T-cell (primary cell): ENCODE measurements around the gene FAAP100. TPM values are rescaled to one million over a fixed set of nuclear protein-coding genes. Genes with fewer than 3 reads are reported as not detected.

Experiments
- ATAC-seq, 4 experiments: fragments of 200-7000 bp in 3 of 4; fragments of 150-1000 bp in 1 of 4; cut with Tn5 transposase; replicated peaks in 1 of 4; 1 replicate in 3 of 4; 2 replicates in 1 of 4; pipeline ENCODE4 v1.10.0; 2021; ENCODE audit warnings: moderate library complexity in 3 of 4, mild to moderate bottlenecking in 2 of 4, moderate number of reproducible peaks in 1 of 4
- CTCF ChIA-PET, 2 donors: fragments of 300-600 bp; sonication (Branson Sonifier 250); formaldehyde crosslinking; loops; one replicate each; lab custom pipeline; 2022; ENCODE audit warnings: antibody characterized with exemption in 2 of 2; lab: Charles Lee
- POLR2A ChIA-PET, 2 donors: fragments of 300-600 bp; sonication (Branson Sonifier 250); formaldehyde crosslinking; loops; one replicate each; lab custom pipeline; 2022; ENCODE audit warnings: antibody characterized with exemption in 2 of 2; lab: Charles Lee
- DNase-seq, 35 experiments: peaks; one replicate each; pipeline versions ENCODE4 v3.0.0 to v3.0.0-alpha.2; 2013 to 2023
- H3K27ac ChIP-seq: one replicate; pipeline ENCODE4 v1.5.1; 2013; ENCODE audit warnings: low read length
- H3K27me3 ChIP-seq, 2 experiments: replicated peaks in 1 of 2; 1 replicate in 1 of 2; 2 replicates in 1 of 2; pipeline versions ENCODE4 v1.6.1 to v1.7.0; 2013; ENCODE audit warnings: low read length in 1 of 2, mixed read lengths in 1 of 2; ENCODE audit not compliant: control insufficient read depth in 2 of 2, insufficient read depth in 2 of 2; ENCODE audit errors: extremely low read depth in 1 of 2
- H3K36me3 ChIP-seq, 2 donors: 1 replicate in 1 of 2; 2 replicates in 1 of 2; pipeline versions ENCODE4 v1.6.1 to v1.7.0; 2013; ENCODE audit warnings: low read length in 1 of 2; ENCODE audit not compliant: control insufficient read depth in 2 of 2, insufficient read depth in 1 of 2; ENCODE audit errors: extremely low read depth in 1 of 2
- H3K4me1 ChIP-seq, 2 experiments: 1 replicate in 1 of 2; 2 replicates in 1 of 2; pipeline versions ENCODE4 v1.6.1 to v1.7.0; 2013; ENCODE audit warnings: low read length in 2 of 2, mixed read lengths in 1 of 2; ENCODE audit not compliant: insufficient read depth in 2 of 2, control insufficient read depth in 1 of 2; ENCODE audit errors: extremely low read depth in 1 of 2
- H3K4me3 ChIP-seq, 2 donors: 1 replicate in 1 of 2; 2 replicates in 1 of 2; pipeline versions ENCODE4 v1.5.1 to v1.7.0; 2013; ENCODE audit warnings: mild to moderate bottlenecking in 2 of 2, low read length in 1 of 2, moderate library complexity in 1 of 2; ENCODE audit not compliant: control insufficient read depth in 1 of 2; ENCODE audit errors: extremely low read depth in 1 of 2
- H3K9me3 ChIP-seq: 2 replicates; pipeline ENCODE4 v1.7.0; 2013
- H3K27ac Mint-ChIP-seq, 2 donors: one replicate each; pipeline ENCODE4 v1.8.0; 2020 to 2021; ENCODE audit warnings: mild to moderate bottlenecking in 2 of 2, mixed read lengths in 2 of 2
- H3K27me3 Mint-ChIP-seq, 2 donors: one replicate each; pipeline ENCODE4 v1.8.0; 2021 to 2022; ENCODE audit warnings: mixed read lengths in 2 of 2
- H3K36me3 Mint-ChIP-seq: one replicate; pipeline ENCODE4 v1.8.0; 2021; ENCODE audit warnings: mixed read lengths
- H3K4me1 Mint-ChIP-seq, 3 donors: one replicate each; pipeline ENCODE4 v1.8.0; 2020 to 2022; ENCODE audit warnings: mixed read lengths in 3 of 3, mild to moderate bottlenecking in 1 of 3
- H3K4me3 Mint-ChIP-seq, 3 donors: one replicate each; pipeline ENCODE4 v1.8.0; 2020 to 2022; ENCODE audit warnings: mild to moderate bottlenecking in 3 of 3, mixed read lengths in 3 of 3, moderate library complexity in 3 of 3
- H3K9me3 Mint-ChIP-seq, 3 donors: one replicate each; pipeline ENCODE4 v1.8.0; 2020 to 2022; ENCODE audit warnings: mixed read lengths in 3 of 3
- WGBS: methylation state at CpG from one replicate; pipeline ENCODE4 v1.1.5; 2013; ENCODE audit warnings: missing lambda C conversion rate; ENCODE audit not compliant: insufficient coverage; 5-methylcytosine and 5-hydroxymethylcytosine counted together
- total RNA-seq, 35 experiments: library from RNA in 6 of 35; stranded (reverse) in 6 of 35; fragments of 120-200 nt in 1 of 35; gene quantifications; one replicate each; pipeline versions ENCODE4 v1.2.1 to v1.2.4 and lab custom pipeline; 2013 to 2026

The FAAP100 gene
- total RNA-seq, 5 donors from 2014 or later (not counting 1 experiment from before 2014, with no cell fraction given), result 31.7 to 62.1 (median 59.0) TPM

GRCh38 chr17:81498953-81499600 is 53.1 kb downstream of the FAAP100 start:
- Mint-ChIP-seq H3K27ac (no peak overlapping the region), H3K36me3 (no peaks in the 10 kb centered on the region), H3K4me1 (peaks cover 0 to 6% (median 0%) of the 10 kb centered on the region in 3 donors), H3K9me3 (no peaks in the 10 kb centered on the region), H3K4me3 (no peak overlapping the region), H3K27me3 (peaks cover 0 to 2% of the 10 kb centered on the region in 2 donors)
- Histone ChIP-seq H3K4me1 (peaks cover 0 to 3% of the 10 kb centered on the region in 2 experiments), H3K27ac (no peak overlapping the region), H3K9me3 (no peaks in the 10 kb centered on the region), H3K4me3 (no peak overlapping the region), H3K36me3 (no peaks in the 10 kb centered on the region), H3K27me3 (peaks cover 0 to 31% of the 10 kb centered on the region in 2 experiments)
- ATAC-seq, result no peak
- 72% methylated on average over 64 of the region's 64 CpGs for WGBS
- DNase-seq, result no peak
- ChIA-PET POLR2A (no interaction called here), CTCF (no interaction called here)

GRCh38 chr17:81494626-81495377 is 57.4 kb downstream of the FAAP100 start:
- Mint-ChIP-seq H3K27ac (no peak overlapping the region), H3K27me3 (peaks cover 0 to 4% of the 10 kb centered on the region in 2 donors), H3K36me3 (no peaks in the 10 kb centered on the region), H3K4me1 (peaks cover 0 to 6% (median 0%) of the 10 kb centered on the region in 3 donors), H3K4me3 (no peak overlapping the region), H3K9me3 (no peaks in the 10 kb centered on the region)
- no peak overlapping the region for H3K4me3 ChIP-seq
- no peaks in the 10 kb centered on the region for H3K9me3 ChIP-seq
- DNase-seq, result no peak
- 71% methylated on average over 8 of the region's 8 CpGs for WGBS
- ChIA-PET CTCF (no interaction called here), POLR2A (no interaction called here)
- peak in 1 of 4 experiments; percentile 43 for ATAC-seq
- peaks cover 0 to 3% of the 10 kb centered on the region in 2 experiments for H3K4me1 ChIP-seq
- no peaks in the 10 kb centered on the region for H3K36me3 ChIP-seq
- H3K27ac ChIP-seq, result no peak overlapping the region
- peaks cover 0 to 47% of the 10 kb centered on the region in 2 experiments for H3K27me3 ChIP-seq

- 91% methylated on average over 12 of the region's 16 CpGs for WGBS
- no peak for DNase-seq
- Histone ChIP-seq H3K36me3 (no peaks in the 10 kb centered on the region), H3K4me1 (peaks cover 0 to 6% of the 10 kb centered on the region in 2 experiments), H3K9me3 (no peaks in the 10 kb centered on the region), H3K4me3 (no peak overlapping the region), H3K27ac (no peak overlapping the region), H3K27me3 (peaks cover 0 to 45% of the 10 kb centered on the region in 2 experiments)
- Mint-ChIP-seq H3K4me1 (peaks cover 0 to 6% (median 3%) of the 10 kb centered on the region in 3 donors), H3K27ac (no peak overlapping the region), H3K9me3 (no peaks in the 10 kb centered on the region), H3K36me3 (no peaks in the 10 kb centered on the region), H3K4me3 (no peak overlapping the region), H3K27me3 (peaks cover 0 to 8% of the 10 kb centered on the region in 2 donors)
- CTCF ChIA-PET, result no interaction called here
- ATAC-seq, result no peak
- POLR2A ChIA-PET, result no interaction called here
Observed at GRCh38 chr17:81493198-81494038, 58.7 kb downstream of the FAAP100 start.

- H3K4me1 ChIP-seq, result peaks cover 0 to 11% of the 10 kb centered on the region in 2 experiments
- Mint-ChIP-seq H3K27me3 (peaks cover 0 to 8% of the 10 kb centered on the region in 2 donors), H3K4me3 (no peak overlapping the region), H3K36me3 (no peaks in the 10 kb centered on the region), H3K27ac (no peak overlapping the region), H3K4me1 (peaks cover 0 to 6% (median 3%) of the 10 kb centered on the region in 3 donors), H3K9me3 (no peaks in the 10 kb centered on the region)
- ATAC-seq (no peak), DNase-seq (no peak)
- H3K27me3 ChIP-seq, result peaks cover 0 to 41% of the 10 kb centered on the region in 2 experiments
- no peaks in the 10 kb centered on the region for H3K36me3 ChIP-seq
- no peaks in the 10 kb centered on the region for H3K9me3 ChIP-seq
- H3K4me3 ChIP-seq, result no peak overlapping the region
- WGBS, result 100% methylated on average over 1 of the region's 9 CpGs
- POLR2A ChIA-PET, result no interaction called here
- CTCF ChIA-PET, result no interaction called here
- no peak overlapping the region for H3K27ac ChIP-seq
Observed at GRCh38 chr17:81492706-81493105, 59.4 kb downstream of the FAAP100 start.

GRCh38 chr17:81492202-81492601 is 60.0 kb downstream of the FAAP100 start:
- Mint-ChIP-seq H3K9me3 (no peaks in the 10 kb centered on the region), H3K27me3 (peaks cover 0 to 8% of the 10 kb centered on the region in 2 donors), H3K4me1 (peaks cover 0 to 6% (median 3%) of the 10 kb centered on the region in 3 donors), H3K4me3 (peak overlapping the region in 1 of 3 donors; percentile 24), H3K36me3 (no peaks in the 10 kb centered on the region), H3K27ac (no peak overlapping the region)
- 63% methylated on average over 17 of the region's 18 CpGs for WGBS
- Histone ChIP-seq H3K36me3 (no peaks in the 10 kb centered on the region), H3K9me3 (no peaks in the 10 kb centered on the region), H3K27me3 (peaks cover 0 to 37% of the 10 kb centered on the region in 2 experiments), H3K27ac (no peak overlapping the region), H3K4me3 (no peak overlapping the region), H3K4me1 (peaks cover 0 to 15% of the 10 kb centered on the region in 2 experiments)
- ATAC-seq (no peak), DNase-seq (no peak)
- ChIA-PET CTCF (no interaction called here), POLR2A (no interaction called here)

- POLR2A ChIA-PET, result no interaction called here
- H3K4me1 ChIP-seq, result peaks cover 0 to 15% of the 10 kb centered on the region in 2 experiments
- whole genome bisulfite sequencing, result 20% methylated on average over 1 of the region's 5 CpGs
- H3K27me3 ChIP-seq, result peaks cover 0 to 40% of the 10 kb centered on the region in 2 experiments
- no peaks in the 10 kb centered on the region for H3K36me3 ChIP-seq
- Mint-ChIP-seq H3K27ac (no peak overlapping the region), H3K27me3 (peaks cover 0 to 8% of the 10 kb centered on the region in 2 donors), H3K4me1 (peaks cover 0 to 6% (median 3%) of the 10 kb centered on the region in 3 donors), H3K4me3 (no peak overlapping the region), H3K36me3 (no peaks in the 10 kb centered on the region), H3K9me3 (no peaks in the 10 kb centered on the region)
- CTCF ChIA-PET, result no interaction called here
- H3K4me3 ChIP-seq, result no peak overlapping the region
- ATAC-seq, result no peak
- H3K9me3 ChIP-seq, result no peaks in the 10 kb centered on the region
- H3K27ac ChIP-seq, result no peak overlapping the region
- DNase-seq, result no peak
Observed at GRCh38 chr17:81491761-81492160, 60.4 kb downstream of the FAAP100 start.
